ENCODE measurements around the gene APLP2. TPM values are rescaled to one million over a fixed set of nuclear protein-coding genes. Genes with fewer than 3 reads are reported as not detected.

The APLP2 gene
- total and polyA plus RNA-seq, 2 experiments from 2014 or later = 322 to 362 TPM

- H3K36me3 ChIP-seq (ENCODE audit: insufficient read depth) = no peaks in the 10 kb centered on the region; the same call in 1 of the 2 replicates
- peaks cover 47% of the 10 kb centered on the region for H3K4me1 Mint-ChIP-seq
- H2AFZ ChIP-seq = peak within 1 kb of the TSS; percentile 95
- H3K4me1 ChIP-seq (ENCODE audit: insufficient read depth) = peaks cover 27% of the 10 kb centered on the region
- H3K4me3 ChIP-seq = peak within 1 kb of the TSS; percentile 83
- ATAC-seq (peak; percentile 70), DNase-seq (ENCODE audit: low spot score) (peak; percentile 67)
- peaks cover 42% of the 10 kb centered on the region for H3K27me3 Mint-ChIP-seq (ENCODE audit: insufficient read depth, low read depth, poor library complexity)
- peaks cover 8% of the 10 kb centered on the region; the same call in 1 of the 2 replicates for H3K79me2 ChIP-seq (replicated peaks; ENCODE audit: insufficient read depth)
- H3K27ac Mint-ChIP-seq = no peak within 1 kb of the TSS
- H3F3A ChIP-seq (replicated peaks; ENCODE audit: low read depth) = peaks cover 8% of the 10 kb centered on the region; the same call in 1 of the 2 replicates
- no peaks in the 10 kb centered on the region; the same call in 1 of the 2 replicates for H4K20me1 ChIP-seq (replicated peaks; ENCODE audit: insufficient read depth)
- peak within 1 kb of the TSS; percentile 83 for H3K4me3 Mint-ChIP-seq
- peak within 1 kb of the TSS; percentile 94 for H3K4me2 ChIP-seq
- no peaks in the 10 kb centered on the region for H3K9me2 ChIP-seq (ENCODE audit: insufficient read depth)
- H3K27ac ChIP-seq (ENCODE audit: low read depth) = no peak within 1 kb of the TSS
- no peaks in the 10 kb centered on the region; the same call in 2 of the 3 replicates for H3K9me3 Mint-ChIP-seq
- TF ChIP-seq NANOG (IDR thresholded peaks at IDR 0.05; ENCODE audit: borderline replicate concordance) (no peak), JUNB (IDR thresholded peaks at IDR 0.05; ENCODE audit: unreplicated experiment) (no peak), CREB1 (CRISPR knock-in tag; IDR thresholded peaks at IDR 0.05; ENCODE audit: low read depth) (no peak), STAT1 (IDR thresholded peaks at IDR 0.05; ENCODE audit: unreplicated experiment) (no peak), ZNF114 (CRISPR knock-in tag; IDR thresholded peaks at IDR 0.05) (no peak), ZNF462 (CRISPR knock-in tag; IDR thresholded peaks at IDR 0.05) (no peak), ETS1 (IDR thresholded peaks at IDR 0.05) (no peak), POLR2AphosphoS5 (IDR thresholded peaks at IDR 0.05; ENCODE audit: low read depth) (no peak), ZNF331 (CRISPR knock-in tag; IDR thresholded peaks at IDR 0.05; ENCODE audit: low read depth) (no peak), CTCF (conservative IDR thresholded peaks at IDR 0.05; ENCODE audit: low read depth in 2 of 2) (no peak), EZH2phosphoT487 (IDR thresholded peaks at IDR 0.05; ENCODE audit: unreplicated experiment) (no peak), EZH2 (IDR thresholded peaks at IDR 0.05; ENCODE audit: low read depth, unreplicated experiment) (no peak)
- H3K27me3 ChIP-seq (ENCODE audit: insufficient read depth) = peaks cover 48% of the 10 kb centered on the region
- H3K36me3 Mint-ChIP-seq (ENCODE audit: low read depth) = no peaks in the 10 kb centered on the region; the same call in 2 of the 3 replicates
These were observed 90.2 kb downstream of the APLP2 start, which contains the start of gene ST14 for GRCh38 chr11:130159657-130160497. ST14 (plus strand) TSS chr11:130159782; CDS start chr11:130159980, 198 bp downstream.

Measured in GM23338 (cell line).